Globus pallidus (tissue), 1 donor: ENCODE measurements around the gene SLX4IP.
"Not testable (repeated sequence)": the region's sequence is repeated elsewhere in the genome, so short reads cannot be mapped to it uniquely, and the experiment has no call there.

Source experiments
- DNase-seq: peaks from one replicate; pipeline ENCODE4 v3.0.0-alpha.2; 2015; ENCODE audit warnings: low spot score

The SLX4IP gene

GRCh38 chr20:10434832-10435812 is at the start of gene SLX4IP:
Gene SLX4IP, plus strand, starts transcription at chr20:10435305. Its CDS starts 22,900 bp downstream, at chr20:10458205.
- DNase-seq: peak; percentile 98

DNA sequence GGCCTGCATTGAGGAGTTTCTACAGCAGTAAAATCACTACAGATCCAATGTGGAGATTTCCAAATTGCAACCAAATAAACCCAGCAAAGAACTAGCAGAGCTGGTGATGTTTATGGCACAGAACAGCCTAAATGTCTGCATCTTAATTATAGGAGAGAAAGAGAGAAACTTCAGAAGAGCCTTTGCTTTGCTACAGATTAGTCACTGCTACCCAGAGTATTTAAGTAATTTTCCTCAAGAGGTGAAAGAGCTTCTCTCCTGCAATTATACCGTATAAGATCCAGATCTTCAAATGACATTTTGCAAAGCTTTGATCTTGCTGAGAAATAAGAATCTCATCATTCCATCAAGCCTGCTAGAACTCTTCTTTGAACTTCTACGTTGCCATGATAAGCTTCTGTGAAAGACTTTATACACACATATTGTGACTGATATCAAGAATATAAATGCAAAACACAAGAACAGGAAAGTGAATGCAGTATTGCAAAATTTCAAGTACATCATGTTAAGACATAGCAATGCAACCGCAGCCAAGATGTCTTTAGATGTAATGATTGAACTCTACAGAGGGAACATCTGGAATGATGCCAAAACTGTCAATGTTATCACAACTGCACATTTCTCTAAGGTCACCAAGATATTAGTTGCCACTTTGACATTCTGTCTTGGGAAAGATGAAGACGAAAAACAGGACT is 49.1 kb upstream of the SLX4IP start:
- no peak for DNase-seq

GRCh38 chr20:10387686-10388085 is 47.4 kb upstream of the SLX4IP start:
- no peak for DNase-seq

DNA sequence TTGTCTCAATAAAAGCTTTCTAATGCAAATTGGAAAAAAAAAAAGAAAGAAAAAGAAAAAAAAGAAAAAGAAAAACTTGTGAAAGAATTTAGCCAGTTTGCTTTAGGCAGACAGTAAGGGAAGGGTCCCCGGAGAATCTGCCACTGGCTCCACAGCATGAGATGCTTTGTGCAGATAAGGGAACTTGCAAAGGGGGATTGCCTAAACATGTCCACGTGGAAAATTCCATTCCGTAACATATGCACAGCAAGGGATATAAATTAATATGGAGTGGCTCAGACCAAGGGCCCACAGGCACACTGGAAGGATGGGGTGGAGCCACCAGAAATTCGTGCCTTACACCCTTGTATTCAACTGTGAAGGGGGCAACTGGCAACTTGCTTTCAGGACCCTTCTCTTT is 46.5 kb upstream of the SLX4IP start:
- no peak for DNase-seq

- no peak for DNase-seq
These were observed 44.4 kb upstream of the SLX4IP start for GRCh38 chr20:10390709-10391108.

- DNase-seq: not testable (repeated sequence)
These were observed 40.4 kb upstream of the SLX4IP start for GRCh38 chr20:10394752-10395151.

DNA sequence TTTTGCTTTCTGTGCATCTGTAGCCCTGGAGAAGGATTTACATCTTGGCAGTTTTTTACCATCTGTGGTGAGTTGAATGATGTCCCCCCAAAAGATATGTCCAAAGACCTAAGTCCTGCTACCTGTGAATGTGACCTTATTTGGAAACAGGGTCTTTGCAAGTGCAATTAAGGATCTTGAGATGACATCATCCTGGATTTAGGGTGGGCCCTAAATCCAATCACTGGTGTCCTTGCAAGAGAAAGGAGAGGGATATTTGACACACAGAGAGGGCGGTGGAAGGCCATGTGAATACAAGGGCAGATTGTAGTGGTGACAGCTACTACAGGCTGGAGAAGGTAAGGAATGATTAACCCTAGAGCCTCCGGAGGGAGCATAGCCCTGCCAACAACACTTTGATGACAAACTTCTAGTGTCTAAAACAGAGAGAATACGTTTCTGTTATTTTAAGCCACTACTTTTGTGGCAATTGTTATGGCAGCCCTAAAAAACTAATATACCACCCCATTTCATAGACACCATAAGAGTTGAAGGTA is 36.2 kb upstream of the SLX4IP start:
- no peak for DNase-seq

DNA sequence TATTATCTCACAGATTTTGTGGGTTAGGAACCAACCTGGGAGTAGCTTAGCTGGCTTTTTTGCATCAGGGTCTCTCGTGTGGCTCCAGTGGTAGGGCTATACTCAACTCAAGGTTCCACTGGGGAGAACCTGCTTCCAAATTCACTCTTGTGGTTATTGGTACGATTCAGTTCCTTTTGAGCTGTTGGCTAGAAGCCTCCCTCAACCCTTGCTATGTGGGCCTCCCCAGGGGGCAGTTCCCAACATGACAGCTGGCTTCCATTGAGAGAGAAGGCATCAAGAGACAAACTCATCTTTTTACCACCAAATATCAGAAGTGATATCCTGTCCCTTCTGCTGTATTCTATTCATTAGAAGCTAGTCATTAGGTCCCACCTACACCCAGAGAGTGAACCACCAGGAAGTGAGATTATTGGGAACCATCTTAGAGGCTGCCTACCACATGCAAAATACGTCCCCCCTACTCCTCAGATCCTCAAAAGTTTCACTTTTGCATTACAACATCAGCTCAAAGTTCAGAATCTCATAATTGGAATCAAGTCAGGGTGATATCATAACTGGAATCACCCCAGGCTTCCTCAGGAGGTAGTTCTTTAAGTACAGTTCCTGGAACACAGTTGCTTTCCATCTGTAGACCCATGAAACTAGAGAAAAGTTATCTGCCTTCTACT is 32.0 kb upstream of the SLX4IP start:
- DNase-seq: no peak

DNA sequence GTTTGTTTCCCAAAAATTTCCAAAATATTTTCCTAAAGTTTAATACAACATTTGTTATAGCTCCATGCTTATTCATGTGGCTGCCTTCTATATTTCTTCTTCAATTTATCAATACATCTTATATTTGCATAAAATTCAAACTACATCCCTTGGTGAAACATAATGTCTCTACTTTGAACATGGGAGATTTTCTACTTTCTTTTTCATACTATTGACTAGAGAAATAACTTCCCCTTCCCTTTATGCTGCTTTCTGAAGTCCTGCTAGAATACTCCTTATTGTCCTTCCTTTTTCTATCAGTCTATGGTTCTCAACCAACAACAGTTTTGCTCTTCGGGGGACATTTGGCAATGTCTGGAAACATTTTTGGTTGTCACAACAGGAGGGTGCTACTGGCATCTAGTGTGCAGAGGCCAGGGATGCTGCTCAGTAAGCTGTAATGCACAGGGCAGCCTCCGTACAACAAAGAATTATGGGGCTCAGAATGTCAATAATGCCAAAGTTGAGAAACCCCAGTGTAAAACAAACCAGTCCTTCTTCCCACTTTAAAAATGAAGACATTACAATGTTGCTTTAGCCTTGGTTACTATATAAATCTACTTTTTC is 31.0 kb upstream of the SLX4IP start:
- no peak for DNase-seq

- no peak for DNase-seq
These were observed 30.1 kb upstream of the SLX4IP start for GRCh38 chr20:10404959-10405530.

GRCh38 chr20:10408108-10408813 is 26.8 kb upstream of the SLX4IP start:
- DNase-seq: no peak

- DNase-seq: no peak
These were observed 23.4 kb upstream of the SLX4IP start for GRCh38 chr20:10411673-10412072.

DNA sequence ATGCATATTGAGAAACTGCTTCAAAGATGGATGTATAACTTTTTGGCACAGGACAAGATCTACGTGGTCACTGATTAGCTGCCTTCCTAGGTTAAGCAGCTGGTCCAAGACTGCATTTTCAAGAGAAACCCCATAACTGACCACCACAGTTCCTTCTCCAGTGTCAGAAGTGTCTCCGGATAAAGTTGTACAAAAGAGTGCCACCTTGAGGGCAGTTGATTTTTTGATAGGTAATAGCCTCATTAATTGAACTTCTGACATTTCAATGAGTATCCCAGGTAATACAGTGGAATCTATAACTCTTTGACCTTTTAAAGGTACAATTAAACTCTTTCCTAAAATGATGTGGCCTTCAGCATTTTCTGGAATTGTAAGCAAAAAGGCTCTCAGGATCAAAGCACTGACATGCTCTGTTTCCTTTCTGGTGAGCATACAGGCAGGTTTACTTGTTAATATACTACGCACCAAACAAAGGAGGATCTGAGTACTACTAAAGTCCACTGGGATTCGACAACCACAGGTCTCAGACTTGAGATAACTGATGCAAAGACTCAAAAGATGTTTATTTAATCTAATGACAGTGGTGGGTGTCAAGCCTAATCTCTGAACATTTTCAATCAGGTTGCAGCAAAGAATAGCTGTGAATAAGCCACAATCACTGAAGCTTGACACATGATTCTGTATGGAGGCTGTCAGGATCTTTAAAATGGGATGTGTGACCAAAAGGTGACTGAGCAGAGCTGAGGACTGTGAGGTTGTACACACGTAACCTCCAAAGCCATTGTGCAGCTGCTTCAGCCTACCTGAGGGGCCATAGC is 22.3 kb upstream of the SLX4IP start:
- DNase-seq: no peak

DNA sequence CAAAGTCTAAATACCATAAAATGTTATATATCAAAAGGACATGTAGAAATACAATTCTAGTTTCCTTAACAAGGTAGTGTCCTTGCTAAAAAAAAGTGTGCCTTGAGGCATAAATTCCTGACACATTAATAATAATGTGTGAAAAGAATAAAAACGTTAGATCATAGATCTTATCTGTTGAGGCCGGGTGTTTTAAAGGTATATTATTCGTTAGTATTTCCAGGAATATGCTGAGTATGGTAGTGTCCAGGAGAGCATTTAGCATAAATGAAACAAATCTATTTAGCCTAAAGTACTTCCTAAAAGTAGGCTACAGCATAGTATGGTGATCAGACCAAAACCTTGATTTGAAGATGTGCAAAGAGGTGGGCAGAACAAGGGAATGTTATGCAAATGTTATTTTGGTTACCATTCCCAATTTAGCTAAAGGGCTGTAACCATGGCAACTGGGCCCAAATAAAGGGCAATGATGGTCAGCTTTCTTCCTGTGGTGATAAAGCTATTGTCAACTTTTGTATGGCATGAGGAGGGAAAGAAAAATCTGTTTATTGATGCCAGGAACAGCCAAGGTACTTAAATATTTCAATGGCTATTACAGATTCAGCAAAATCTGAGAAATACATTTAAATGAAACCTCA is 20.0 kb upstream of the SLX4IP start:
- no peak for DNase-seq

- DNase-seq: not testable (repeated sequence)
These were observed 17.9 kb upstream of the SLX4IP start for GRCh38 chr20:10417218-10417617.

DNA sequence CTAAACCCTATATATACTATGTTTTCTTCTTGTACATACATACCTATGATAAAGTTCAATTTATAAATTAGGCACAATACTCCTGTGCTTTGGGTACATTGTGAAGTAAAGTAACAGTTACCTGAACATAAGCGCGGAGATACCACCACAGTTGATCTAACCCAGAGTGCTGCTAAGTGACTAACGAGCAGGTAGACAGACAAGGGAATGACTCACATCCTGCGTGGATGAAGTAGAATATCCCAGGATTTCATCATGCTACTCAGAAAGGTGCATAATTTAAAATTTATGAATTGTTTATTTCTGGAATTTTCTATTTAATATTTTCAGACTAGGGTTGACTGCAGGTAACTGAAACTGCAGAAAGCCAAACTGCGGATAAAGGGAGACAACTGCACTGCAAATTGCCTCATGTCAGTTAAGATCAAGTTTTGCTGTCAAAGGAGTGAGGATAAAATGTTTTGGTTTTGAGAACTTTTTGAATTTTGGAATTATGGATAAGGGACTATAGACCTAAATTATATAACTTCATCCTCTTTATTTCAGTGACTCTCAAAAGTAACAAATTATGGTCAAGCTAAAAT is 15.5 kb upstream of the SLX4IP start:
- no peak for DNase-seq

- no peak for DNase-seq
These were observed 11.4 kb upstream of the SLX4IP start for GRCh38 chr20:10423735-10424134.

- peak; percentile 49 for DNase-seq
These were observed 7.9 kb upstream of the SLX4IP start for GRCh38 chr20:10427060-10427692.

- DNase-seq: no peak
These were observed 7.1 kb upstream of the SLX4IP start for GRCh38 chr20:10428008-10428407.
